HepG2 (cell line): ENCODE data around the gene TBC1D3K. TPM values are rescaled to one million over a fixed set of nuclear protein-coding genes. Genes with fewer than 3 reads are reported as not detected.
"Not testable (repeated sequence)": the region's sequence is repeated elsewhere in the genome, so short reads cannot be mapped to it uniquely, and the experiment has no call there.

Experiments used
- ATAC-seq: fragments of 200-7000 bp; cut with Tn5 transposase; 3 replicates; pipeline ENCODE4 v1.9.1; 2020; ENCODE audit warnings: mild to moderate bottlenecking, moderate library complexity
- BruUV-seq: library from RNA; stranded (reverse); fragments of 400-500 nt; replicated peaks from 2 replicates; lab custom pipeline; 2021; lab: Mats Ljungman, UMichigan
- CTCF ChIA-PET: fragments of 300-600 bp; formaldehyde crosslinking; extraction: SDS; loops from one replicate; lab custom pipeline; 2021; ENCODE audit warnings: low total read pairs, inconsistent platforms, low intra/inter-chr PET ratio; lab: Yijun Ruan, JAX
- POLR2A ChIA-PET: fragments of 350-600 bp; sonication (Branson Sonifier 250); formaldehyde crosslinking; loops from one replicate; lab custom pipeline; 2020; ENCODE audit warnings: antibody characterized with exemption, inconsistent platforms; lab: Yijun Ruan, JAX
- DNase-seq: peaks from one replicate; pipeline ENCODE4 v3.0.0-alpha.2; 2015; ENCODE audit warnings: low spot score
- FAIRE-seq: peaks from 3 replicates; lab custom pipeline; 2011; peaks lifted over from hg19 to GRCh38; lab: Jason Lieb, UNC
- H2AFZ ChIP-seq: one replicate; pipeline ENCODE4 v1.6.1; 2011; ENCODE audit warnings: low read length, inconsistent platforms
- H3K27ac ChIP-seq: fragments of 300-600 bp; 3 replicates; pipeline ENCODE4 v1.8.0; 2011; ENCODE audit warnings: mixed run types, mild to moderate bottlenecking, mixed read lengths, low read length, inconsistent platforms; ENCODE audit not compliant: insufficient read depth; ENCODE audit errors: extremely low read length
- H3K27me3 ChIP-seq, 2 experiments: fragments of 200-600 bp in 1 of 2; 2 replicates in 1 of 2; 3 replicates in 1 of 2; pipeline versions ENCODE4 v1.6.0 to v1.8.0; 2011; ENCODE audit warnings: low read length in 2 of 2, mild to moderate bottlenecking in 2 of 2, moderate library complexity in 2 of 2, inconsistent platforms in 1 of 2; ENCODE audit not compliant: insufficient read depth in 2 of 2, control insufficient read depth in 1 of 2
- H3K36me3 ChIP-seq, 2 experiments: fragments of 200-600 bp in 1 of 2; replicated peaks in 1 of 2; 2 replicates in 1 of 2; 3 replicates in 1 of 2; pipeline versions ENCODE4 v1.5.1 to v1.8.0; 2011; ENCODE audit warnings: low read length in 2 of 2, inconsistent platforms in 1 of 2; ENCODE audit not compliant: insufficient read depth in 2 of 2, control insufficient read depth in 1 of 2
- H3K4me1 ChIP-seq: 2 replicates; pipeline ENCODE4 v1.5.1; 2012; ENCODE audit warnings: low read length, inconsistent platforms; ENCODE audit not compliant: insufficient read depth
- H3K4me2 ChIP-seq: 2 replicates; pipeline ENCODE4 v1.6.0; 2011; ENCODE audit warnings: low read depth, low read length, inconsistent platforms
- H3K4me3 ChIP-seq, 3 experiments: fragments of 200-600 bp in 1 of 3; sonication (generic), shearing (Covaris generic) in 1 of 3; replicated peaks in 1 of 3; 2 replicates each; pipeline ENCODE4 v1.5.1; 2011 to 2016; ENCODE audit warnings: low read length in 3 of 3, inconsistent platforms in 2 of 3, low read depth in 2 of 3, mild to moderate bottlenecking in 2 of 3, control low read depth in 1 of 3, mixed read lengths in 1 of 3; ENCODE audit not compliant: insufficient read depth in 1 of 3
- H3K79me2 ChIP-seq: one replicate; pipeline ENCODE4 v1.6.1; 2011; ENCODE audit warnings: low read length, inconsistent platforms; ENCODE audit not compliant: insufficient read depth
- H3K9ac ChIP-seq: 2 replicates; pipeline ENCODE4 v1.6.0; 2011; ENCODE audit warnings: mild to moderate bottlenecking, low read depth, low read length, inconsistent platforms; ENCODE audit not compliant: insufficient read depth
- H3K9me3 ChIP-seq: 2 replicates; pipeline ENCODE4 v1.5.1; 2012; ENCODE audit warnings: mild to moderate bottlenecking, low read length
- H4K20me1 ChIP-seq: 2 replicates; pipeline ENCODE4 v1.6.0; 2011; ENCODE audit warnings: inconsistent platforms, mild to moderate bottlenecking, low read length, moderate library complexity; ENCODE audit not compliant: insufficient read depth
- ATF7 ChIP-seq, 2 experiments: fragments of 450-650 bp in 1 of 2; sonication (generic) in 1 of 2; formaldehyde crosslinking in 1 of 2; IDR thresholded peaks; 2 replicates each; pipeline versions ENCODE4 v1.4.0 to v1.6.1; 2016 to 2020; ENCODE audit warnings: antibody characterized with exemption in 1 of 2, mild to moderate bottlenecking in 1 of 2, missing genetic modification reagents in 1 of 2
- CEBPB ChIP-seq: IDR thresholded peaks from 2 replicates; pipeline ENCODE4 v1.6.1; 2011; ENCODE audit warnings: low read depth, low read length, improper control_type of control experiment, borderline replicate concordance
- CEBPG ChIP-seq: IDR thresholded peaks from 2 replicates; pipeline ENCODE4 v1.6.1; 2016
- E2F2 ChIP-seq: sonication (generic); formaldehyde crosslinking; IDR thresholded peaks from 2 replicates; pipeline ENCODE4 v1.4.0; 2020; ENCODE audit warnings: missing genetic modification reagents, borderline replicate concordance
- MIXL1 ChIP-seq: IDR thresholded peaks from 2 replicates; pipeline ENCODE4 v1.6.1; 2016
- PRMT3 ChIP-seq: sonication (generic); formaldehyde crosslinking; IDR thresholded peaks from 2 replicates; pipeline ENCODE4 v1.8.1; 2022; ENCODE audit warnings: low read depth, mild to moderate bottlenecking, moderate library complexity, missing genetic modification reagents, borderline replicate concordance
- ZMYM3 ChIP-seq: sonication (generic); formaldehyde crosslinking; IDR thresholded peaks from 2 replicates; pipeline ENCODE4 v1.5.1; 2020; ENCODE audit warnings: mild to moderate bottlenecking, missing genetic modification reagents
- ZNF564 ChIP-seq: sonication (generic); formaldehyde crosslinking; IDR thresholded peaks from 2 replicates; pipeline ENCODE4 v1.8.1; 2023; ENCODE audit warnings: mild to moderate bottlenecking, missing genetic modification reagents
- ZNF749 ChIP-seq: sonication (generic); formaldehyde crosslinking; IDR thresholded peaks from 2 replicates; pipeline ENCODE4 v1.8.0; 2022; ENCODE audit warnings: mild to moderate bottlenecking, missing genetic modification reagents, moderate library complexity, borderline replicate concordance
- ZNF777 ChIP-seq: sonication (generic); formaldehyde crosslinking; IDR thresholded peaks from 2 replicates; pipeline ENCODE4 v1.4.0; 2020; ENCODE audit warnings: missing genetic modification reagents
- ZNF878 ChIP-seq: sonication (generic); formaldehyde crosslinking; IDR thresholded peaks from 2 replicates; pipeline ENCODE4 v1.8.1; 2023; ENCODE audit warnings: mild to moderate bottlenecking, missing genetic modification reagents, moderate library complexity
- WGBS: methylation state at CpG from one replicate; pipeline ENCODE4 v1.1.6; 2017; ENCODE audit warnings: low lambda C conversion rate; 5-methylcytosine and 5-hydroxymethylcytosine counted together
- in situ Hi-C: cut with HindIII; loops from 2 replicates; pipeline ENCODE4 v1.10.0; 2017; ENCODE audit warnings: low pct_unique_long_range_greater_than_20kb; ENCODE audit not compliant: extremely low pct_ligation_motif_present
- intact Hi-C: fragments of 100-400 bp; cut with micrococcal nuclease; formaldehyde crosslinking; loops from one replicate; pipeline ENCODE4 v1.10.0; 2022; ENCODE audit not compliant: unreplicated experiment
- polyA plus RNA-seq, 8 experiments: library from polyadenylated mRNA; depleted of rRNA in 3 of 8; stranded (reverse) in 7 of 8; unstranded in 1 of 8; fragments of >200 nt; fragmentation: Illumina TruSeq in 4 of 8; extraction: Trizol in 4 of 8; gene quantifications; 2 replicates each; pipeline versions ENCODE4 v1.2.1 to v1.2.3, GENCODE V29; 2011 to 2016; ENCODE audit warnings: low read depth in 4 of 8, missing spikeins in 1 of 8, mixed read lengths in 1 of 8; ENCODE audit not compliant: insufficient read depth in 1 of 8
- total RNA-seq, 5 experiments: library from RNA; depleted of rRNA; stranded (reverse); fragments of >200 nt; fragmentation: Illumina TruSeq; extraction: Trizol; gene quantifications; 2 replicates each; pipeline ENCODE4 v1.2.3, GENCODE V29; 2016; ENCODE audit warnings: low read depth in 1 of 5

The TBC1D3K gene
- total and polyA plus RNA-seq, 2 of the 13 experiments (the other 11 are each of a cell fraction or from before 2014, with no cell fraction given): not detected

GRCh38 chr17:37885136-37885535 lies 39.1 kb upstream of the TBC1D3K start (continued):
- TF ChIP-seq PRMT3 (CRISPR knock-in tag): no peak

- Histone ChIP-seq H3K36me3 (no peaks in the 10 kb centered on the region), H3K4me1 (peaks cover 13% of the 10 kb centered on the region), H3K4me3 (no peak overlapping the region), H3K27me3 (no peaks in the 10 kb centered on the region), H3K27ac (no peak overlapping the region), H3K9me3 (no peaks in the 10 kb centered on the region), H4K20me1 (no peaks in the 10 kb centered on the region), H3K9ac (no peak overlapping the region), H2AFZ (no peak overlapping the region), H3K79me2 (no peaks in the 10 kb centered on the region), H3K4me2 (no peak overlapping the region)
- BruUV-seq: no TSS peak
- DNase-seq (no peak), ATAC-seq (no peak), FAIRE-seq (no peak)
- ChIA-PET POLR2A (no interaction called here), CTCF (no interaction called here)
- intact Hi-C loops (no loop called here), in situ Hi-C loops (no loop called here)
- TF ChIP-seq E2F2 (CRISPR knock-in tag) (no peak), ZNF777 (no peak), ZNF878 (CRISPR knock-in tag) (no peak), ZMYM3 (no peak), CEBPB (peak; percentile 85), ATF7 (IDR thresholded peaks at IDR 0.05) (peak; percentile 34; the same call in 1 of the 2 replicates), ATF7 (CRISPR knock-in tag; IDR thresholded peaks at IDR 0.05) (no peak), ZNF749 (no peak), CEBPG (CRISPR knock-in tag) (0 out of 2 replicates have a peak, but pooled peaks have one; percentile 13), ZNF564 (CRISPR knock-in tag) (no peak), MIXL1 (CRISPR knock-in tag) (no peak)
- WGBS: 3% methylated on average over 2 of the region's 2 CpGs
Observed at GRCh38 chr17:37888881-37889280, 35.3 kb upstream of the TBC1D3K start.

DNA sequence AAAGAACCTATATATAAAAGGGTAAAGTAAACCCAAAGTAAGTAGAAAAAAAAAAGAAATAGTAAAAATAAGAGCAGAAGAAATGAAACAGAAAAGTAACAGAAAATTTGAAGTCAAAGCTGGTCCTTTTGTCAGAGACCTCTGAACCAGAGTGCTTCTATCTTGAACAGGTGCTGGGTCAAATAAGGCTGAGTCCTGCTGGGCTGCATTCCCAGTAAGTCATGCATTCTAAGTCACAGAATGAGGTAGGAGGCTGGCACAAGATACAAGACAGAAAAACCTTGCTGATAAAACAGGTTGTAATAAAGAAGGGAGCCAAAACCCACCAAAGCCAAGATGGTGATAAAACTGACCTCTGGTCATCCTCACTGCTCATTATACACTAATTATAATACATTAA lies 27.3 kb upstream of the TBC1D3K start:
- H3K4me2 ChIP-seq, intact Hi-C loops, POLR2A ChIA-PET, H3K9ac ChIP-seq, CTCF ChIA-PET, DNase-seq, H3K27ac ChIP-seq, FAIRE-seq, H3K79me2 ChIP-seq, H3K9me3 ChIP-seq, H3K36me3 ChIP-seq, H3K4me1 ChIP-seq, BruUV-seq, H2AFZ ChIP-seq, H3K4me3 ChIP-seq, H4K20me1 ChIP-seq, ATAC-seq, H3K27me3 ChIP-seq, in situ Hi-C loops: not testable (repeated sequence)
